DOHH2 (cell line): ENCODE measurements around the gene BPIFB4.

ENCODE experiments used
- EZH2phosphoT487 ChIP-seq: fragments of 200-600 bp; sonication (generic); IDR thresholded peaks from 2 replicates; pipeline ENCODE4 v1.6.1; 2017; ENCODE audit warnings: borderline replicate concordance, mild to moderate bottlenecking, antibody characterized with exemption, low read length, moderate library complexity, mixed read lengths
- TF ChIP-seq, protein P1 (sequence below): fragments of 200-600 bp; sonication (generic); IDR thresholded peaks from one replicate; pipeline ENCODE4 v1.5.1; 2014; ENCODE audit warnings: antibody characterized with exemption, mild to moderate bottlenecking, low read depth, low read length; ENCODE audit not compliant: poor library complexity, severe bottlenecking

DNA sequence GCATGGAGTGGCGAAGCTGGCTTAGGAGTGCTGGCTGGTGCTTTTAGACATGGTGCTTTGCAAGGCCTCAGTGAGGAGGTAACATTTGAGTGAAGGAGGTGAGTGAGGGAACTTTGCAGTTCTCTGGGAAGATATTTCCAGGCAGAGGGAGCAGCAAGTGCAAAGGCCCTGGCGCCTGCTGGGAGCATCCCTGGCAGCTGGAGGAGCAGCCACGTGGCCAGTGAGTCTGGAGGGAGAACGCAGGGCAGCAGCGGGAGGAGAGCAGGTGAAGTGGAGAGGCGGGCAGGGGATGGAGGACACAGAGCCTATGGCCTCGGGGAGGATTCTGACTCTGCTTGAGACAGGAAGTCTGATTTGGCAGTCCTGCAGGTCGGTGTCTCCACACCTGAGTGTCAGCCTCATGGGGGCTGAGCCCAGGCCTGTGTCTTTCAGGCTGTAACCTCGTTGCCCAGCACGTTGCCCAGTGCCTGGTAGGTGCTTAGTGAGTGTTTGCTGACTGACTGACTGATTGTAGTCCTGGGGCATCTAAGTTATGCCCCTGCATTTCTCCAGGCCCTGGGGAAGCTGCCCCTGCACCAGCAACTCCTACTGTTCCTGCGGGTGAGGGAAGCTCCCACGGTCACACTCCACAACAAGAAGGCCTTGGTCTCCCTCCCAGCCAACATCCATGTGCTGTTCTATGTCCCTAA, 11.0 kb upstream of the BPIFB4 start:
- TF ChIP-seq, protein P1, sequence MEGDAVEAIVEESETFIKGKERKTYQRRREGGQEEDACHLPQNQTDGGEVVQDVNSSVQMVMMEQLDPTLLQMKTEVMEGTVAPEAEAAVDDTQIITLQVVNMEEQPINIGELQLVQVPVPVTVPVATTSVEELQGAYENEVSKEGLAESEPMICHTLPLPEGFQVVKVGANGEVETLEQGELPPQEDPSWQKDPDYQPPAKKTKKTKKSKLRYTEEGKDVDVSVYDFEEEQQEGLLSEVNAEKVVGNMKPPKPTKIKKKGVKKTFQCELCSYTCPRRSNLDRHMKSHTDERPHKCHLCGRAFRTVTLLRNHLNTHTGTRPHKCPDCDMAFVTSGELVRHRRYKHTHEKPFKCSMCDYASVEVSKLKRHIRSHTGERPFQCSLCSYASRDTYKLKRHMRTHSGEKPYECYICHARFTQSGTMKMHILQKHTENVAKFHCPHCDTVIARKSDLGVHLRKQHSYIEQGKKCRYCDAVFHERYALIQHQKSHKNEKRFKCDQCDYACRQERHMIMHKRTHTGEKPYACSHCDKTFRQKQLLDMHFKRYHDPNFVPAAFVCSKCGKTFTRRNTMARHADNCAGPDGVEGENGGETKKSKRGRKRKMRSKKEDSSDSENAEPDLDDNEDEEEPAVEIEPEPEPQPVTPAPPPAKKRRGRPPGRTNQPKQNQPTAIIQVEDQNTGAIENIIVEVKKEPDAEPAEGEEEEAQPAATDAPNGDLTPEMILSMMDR, result no peak
- TF ChIP-seq EZH2phosphoT487, result no peak
